IMR-90 (cell line): ENCODE data around the gene ADAM15. TPM values are rescaled to one million over a fixed set of nuclear protein-coding genes. Genes with fewer than 3 reads are reported as not detected.

Experiments
- ATAC-seq: fragments of 200-7000 bp; cut with Tn5 transposase; 2 replicates; pipeline ENCODE4 v1.9.1; 2020; ENCODE audit warnings: low read depth, mild to moderate bottlenecking, moderate library complexity
- BruUV-seq: library from RNA; stranded (reverse); fragments of 400-500 nt; replicated peaks from 2 replicates; lab custom pipeline; 2021; lab: Mats Ljungman, UMichigan
- CTCF ChIA-PET: fragments of 300-600 bp; formaldehyde crosslinking; extraction: SDS; loops from one replicate; lab custom pipeline; 2021; ENCODE audit warnings: antibody characterized with exemption; lab: Yijun Ruan, JAX
- POLR2A ChIA-PET: fragments of 300-600 bp; sonication (Branson Sonifier 250); formaldehyde crosslinking; loops from one replicate; lab custom pipeline; 2022; ENCODE audit warnings: antibody characterized with exemption; ENCODE audit not compliant: unreplicated experiment; lab: Charles Lee
- DNase-seq: peaks from one replicate; pipeline ENCODE4 v3.0.0; 2013
- H2AFZ ChIP-seq: replicated peaks from 2 replicates; pipeline ENCODE3; 2013; ENCODE audit warnings: low read length, mild to moderate bottlenecking; ENCODE audit not compliant: poor library complexity
- H2AK5ac ChIP-seq: 2 replicates; pipeline ENCODE4 v1.6.1; 2013; ENCODE audit warnings: low read depth, low read length, inconsistent platforms
- H2AK9ac ChIP-seq: replicated peaks from 2 replicates; pipeline ENCODE3; 2013; ENCODE audit warnings: mild to moderate bottlenecking, low read depth, low read length, moderate library complexity; ENCODE audit not compliant: poor library complexity
- H2BK120ac ChIP-seq: 2 replicates; pipeline ENCODE4 v1.6.1; 2013; ENCODE audit warnings: low read depth, low read length, inconsistent platforms
- H2BK15ac ChIP-seq: 3 replicates; pipeline ENCODE4 v1.6.1; 2013; ENCODE audit warnings: low read depth, low read length, inconsistent platforms
- H2BK20ac ChIP-seq: 2 replicates; pipeline ENCODE4 v1.6.1; 2013; ENCODE audit warnings: low read depth, mild to moderate bottlenecking, inconsistent platforms, low read length, moderate library complexity
- H2BK5ac ChIP-seq: 2 replicates; pipeline ENCODE4 v1.6.1; 2013; ENCODE audit warnings: mild to moderate bottlenecking, low read depth, low read length, inconsistent platforms; ENCODE audit not compliant: poor library complexity, severe bottlenecking
- H3K14ac ChIP-seq: replicated peaks from 2 replicates; pipeline ENCODE4 v1.6.1; 2013; ENCODE audit warnings: low read depth, low read length, inconsistent platforms
- H3K18ac ChIP-seq: 2 replicates; pipeline ENCODE4 v1.6.1; 2013; ENCODE audit warnings: low read depth, low read length, control low read depth
- H3K23ac ChIP-seq: 2 replicates; pipeline ENCODE4 v1.6.1; 2013; ENCODE audit warnings: low read depth, low read length, inconsistent platforms
- H3K27ac ChIP-seq: 2 replicates; pipeline ENCODE4 v1.5.1; 2013; ENCODE audit warnings: mild to moderate bottlenecking, control low read depth, low read length; ENCODE audit not compliant: insufficient read depth
- H3K27me3 ChIP-seq: 2 replicates; pipeline ENCODE4 v1.6.1; 2013; ENCODE audit warnings: low read length; ENCODE audit not compliant: control insufficient read depth, insufficient read depth
- H3K36me3 ChIP-seq: 2 replicates; pipeline ENCODE4 v1.6.1; 2013; ENCODE audit warnings: low read length, mixed read lengths; ENCODE audit not compliant: control insufficient read depth, insufficient read depth
- H3K4ac ChIP-seq: 2 replicates; pipeline ENCODE4 v1.6.1; 2013; ENCODE audit warnings: low read depth, low read length, inconsistent platforms
- H3K4me1 ChIP-seq: 2 replicates; pipeline ENCODE4 v1.6.1; 2013; ENCODE audit warnings: low read length, mixed read lengths; ENCODE audit not compliant: control insufficient read depth, insufficient read depth
- H3K4me2 ChIP-seq: 2 replicates; pipeline ENCODE4 v1.6.1; 2013; ENCODE audit warnings: low read depth, mild to moderate bottlenecking, control low read depth, low read length, moderate library complexity
- H3K4me3 ChIP-seq: 2 replicates; pipeline ENCODE4 v1.5.1; 2013; ENCODE audit warnings: low read depth, mild to moderate bottlenecking, control low read depth, low read length, moderate library complexity; ENCODE audit not compliant: insufficient read depth
- H3K56ac ChIP-seq: 2 replicates; pipeline ENCODE4 v1.6.1; 2013; ENCODE audit warnings: low read length, inconsistent platforms; ENCODE audit not compliant: insufficient read depth; ENCODE audit errors: extremely low read depth
- H3K79me1 ChIP-seq, 2 experiments: 2 replicates each; pipeline ENCODE4 v1.6.1; 2013; ENCODE audit warnings: low read length in 2 of 2, inconsistent platforms in 1 of 2, low read depth in 1 of 2
- H3K9ac ChIP-seq: 2 replicates; pipeline ENCODE4 v1.6.1; 2013; ENCODE audit warnings: low read depth, low read length, control low read depth
- H3K9me1 ChIP-seq: 2 replicates; pipeline ENCODE4 v1.6.1; 2013; ENCODE audit warnings: low read length, inconsistent platforms; ENCODE audit not compliant: insufficient read depth
- H3K9me3 ChIP-seq: 2 replicates; pipeline ENCODE4 v1.6.1; 2013; ENCODE audit warnings: low read length; ENCODE audit not compliant: control insufficient read depth, insufficient read depth
- H4K20me1 ChIP-seq: 2 replicates; pipeline ENCODE4 v1.6.1; 2013; ENCODE audit warnings: low read length, inconsistent platforms; ENCODE audit not compliant: insufficient read depth
- H4K5ac ChIP-seq: 2 replicates; pipeline ENCODE4 v1.6.1; 2013; ENCODE audit warnings: mild to moderate bottlenecking, low read depth, low read length, control low read depth
- H4K8ac ChIP-seq, 2 experiments: 2 replicates each; pipeline ENCODE4 v1.6.1; 2013; ENCODE audit warnings: low read depth in 2 of 2, low read length in 2 of 2, control low read depth in 1 of 2, inconsistent platforms in 1 of 2
- H4K91ac ChIP-seq: 2 replicates; pipeline ENCODE4 v1.6.1; 2013; ENCODE audit warnings: low read depth, low read length, inconsistent platforms; ENCODE audit not compliant: insufficient read depth
- FOS ChIP-seq: fragments of 150-350 bp; IDR thresholded peaks from 2 replicates; pipeline ENCODE4 v1.6.1; 2016; ENCODE audit warnings: low read depth, low read length
- MAZ ChIP-seq: IDR thresholded peaks from 2 replicates; pipeline ENCODE4 v1.6.1; 2012; ENCODE audit warnings: low read depth, mild to moderate bottlenecking, low read length, improper control_type of control experiment, moderate library complexity, borderline replicate concordance
- USF2 ChIP-seq: fragments of 150-350 bp; IDR thresholded peaks from 2 replicates; pipeline ENCODE4 v1.6.1; 2017; ENCODE audit warnings: mild to moderate bottlenecking, antibody characterized with exemption, low read length, low read depth
- WGBS, 2 experiments: methylation state at CpG; one replicate each; pipeline versions ENCODE4 v1.1.5 to v1.1.7; 2013; ENCODE audit warnings: missing lambda C conversion rate in 2 of 2; ENCODE audit not compliant: insufficient read length in 1 of 2; ENCODE audit errors: extremely low coverage in 2 of 2; 5-methylcytosine and 5-hydroxymethylcytosine counted together
- dilution Hi-C: fragments of 300-500 bp; cut with HindIII; formaldehyde crosslinking; loops from one replicate; pipeline ENCODE4 v1.14.3; 2018; ENCODE audit warnings: low sequenced_read_pairs; ENCODE audit not compliant: unreplicated experiment
- in situ Hi-C: fragments of 300-500 bp; cut with MboI; formaldehyde crosslinking; loops from 3 replicates; pipeline ENCODE4 v1.14.3; 2019; ENCODE audit warnings: low sequenced_read_pairs, inconsistent platforms, mixed read lengths
- intact Hi-C: fragments of 100-400 bp; cut with micrococcal nuclease; formaldehyde crosslinking; loops from 2 replicates; pipeline ENCODE4 v1.10.0; 2022
- polyA plus RNA-seq, 3 experiments: library from polyadenylated mRNA; depleted of rRNA; stranded (reverse); fragments of >200 nt; gene quantifications; 2 replicates each; pipeline ENCODE4 v1.2.3, GENCODE V29; 2012; ENCODE audit warnings: low replicate concordance in 1 of 3
- total RNA-seq: library from RNA; depleted of rRNA; stranded (reverse); fragments of >200 nt; gene quantifications from 2 replicates; pipeline ENCODE4 v1.2.3, GENCODE V29; 2012

ADAM15 gene
- total and polyA plus RNA-seq, 2 of the 4 experiments (the other 2 are of a cell fraction): 25.6 to 52.4 TPM

- no peak overlapping the region for H3K4me3 ChIP-seq
- no peak overlapping the region for H2AFZ ChIP-seq
- DNase-seq (no peak), ATAC-seq (no peak)
- peaks cover 23% of the 10 kb centered on the region for H3K27me3 ChIP-seq
- no peak overlapping the region for H3K9ac ChIP-seq
- no peak overlapping the region for H4K5ac ChIP-seq
- no peak overlapping the region for H2BK5ac ChIP-seq
- no peak overlapping the region for H2BK120ac ChIP-seq
- no peak overlapping the region for H2BK20ac ChIP-seq
- H3K4me2 ChIP-seq: no peak overlapping the region
- no peak overlapping the region for H3K56ac ChIP-seq
- no peak for TF ChIP-seq FOS
- TF ChIP-seq MAZ: no peak
- TF ChIP-seq USF2: no peak
- H3K9me1 ChIP-seq: 0 out of 2 replicates have a peak, but pooled peaks cover 5% of the 10 kb centered on the region
- no peak overlapping the region for H2AK5ac ChIP-seq
- intact Hi-C loops: no loop called here
- H4K8ac ChIP-seq: 0 out of 4 replicates have a peak overlapping the region, but pooled peaks of 1 of the 2 experiments have one; percentile 12
- BruUV-seq: no TSS peak
- no peak overlapping the region for H3K14ac ChIP-seq
- ChIA-PET POLR2A (no interaction called here), CTCF (interaction anchor here (1.4 kb wide), 1 partner anchor 20 kb away, joined by 3 read pairs; no protein-coding TSS in a partner anchor)
- no peak overlapping the region for H2AK9ac ChIP-seq
- H3K9me3 ChIP-seq: no peaks in the 10 kb centered on the region
- H3K23ac ChIP-seq: no peak overlapping the region; the same call in 1 of the 2 replicates
- no peak overlapping the region for H3K4ac ChIP-seq
- no peak overlapping the region for H4K91ac ChIP-seq
- H3K27ac ChIP-seq: no peak overlapping the region
- no CpG with 5 or more reads among the region's 14 CpGs for WGBS, 2 experiments
- H3K79me1 ChIP-seq: no peaks in the 10 kb centered on the region
- no peak overlapping the region for H2BK15ac ChIP-seq
- no peak overlapping the region for H3K18ac ChIP-seq
- dilution Hi-C loops: no loop called here
- in situ Hi-C loops: no loop called here
- no peaks in the 10 kb centered on the region for H4K20me1 ChIP-seq
- H3K36me3 ChIP-seq: peaks cover 17% of the 10 kb centered on the region; the same call in 1 of the 2 replicates
- peaks cover 5% of the 10 kb centered on the region; the same call in 1 of the 2 replicates for H3K4me1 ChIP-seq
These were observed 20.6 kb downstream of the ADAM15 start for GRCh38 chr1:155071701-155072100.
